Karpas-422 (cell line): ENCODE measurements around the gene HIC1. TPM values are rescaled to one million over a fixed set of nuclear protein-coding genes. Genes with fewer than 3 reads are reported as not detected.

Experiments used
- DNase-seq: peaks from one replicate; pipeline ENCODE4 v3.0.0-alpha.2; 2015
- H2AFZ ChIP-seq: fragments of 200-600 bp; sonication (generic); 2 replicates; pipeline ENCODE4 v1.6.1; 2014; ENCODE audit warnings: antibody characterized with exemption, low read length, mixed read lengths
- H3K27ac ChIP-seq: fragments of 200-600 bp; sonication (generic); 2 replicates; pipeline ENCODE4 v1.5.1; 2014; ENCODE audit warnings: mild to moderate bottlenecking, low read length, moderate library complexity
- H3K27me3 ChIP-seq: fragments of 200-600 bp; sonication (generic); 2 replicates; pipeline ENCODE4 v1.6.1; 2014; ENCODE audit warnings: low read length, mixed read lengths
- H3K36me3 ChIP-seq: fragments of 200-600 bp; sonication (generic); 2 replicates; pipeline ENCODE4 v1.6.1; 2014; ENCODE audit warnings: low read length, mixed read lengths; ENCODE audit not compliant: insufficient read depth
- H3K4me1 ChIP-seq: fragments of 200-600 bp; sonication (generic); 2 replicates; pipeline ENCODE4 v1.6.1; 2014; ENCODE audit warnings: mild to moderate bottlenecking, low read length, mixed read lengths
- H3K4me2 ChIP-seq: fragments of 200-600 bp; sonication (generic); 2 replicates; pipeline ENCODE4 v1.6.1; 2014; ENCODE audit warnings: low read length, low read depth, mild to moderate bottlenecking; ENCODE audit not compliant: poor library complexity, severe bottlenecking
- H3K4me3 ChIP-seq: fragments of 200-600 bp; sonication (generic); 2 replicates; pipeline ENCODE4 v1.5.1; 2014; ENCODE audit warnings: mild to moderate bottlenecking, antibody characterized with exemption, low read length, mixed read lengths
- H3K79me2 ChIP-seq: fragments of 200-600 bp; sonication (generic); 2 replicates; pipeline ENCODE4 v1.6.1; 2014; ENCODE audit warnings: mild to moderate bottlenecking, low read length, mixed read lengths
- H3K9ac ChIP-seq: fragments of 200-600 bp; sonication (generic); 2 replicates; pipeline ENCODE4 v1.6.0; 2014; ENCODE audit warnings: low read length
- H3K9me2 ChIP-seq: fragments of 200-600 bp; sonication (generic), shearing (Covaris generic); replicated peaks from 2 replicates; pipeline ENCODE4 v1.6.0; 2014; ENCODE audit warnings: mild to moderate bottlenecking, low read length, moderate library complexity; ENCODE audit not compliant: insufficient read depth
- H3K9me3 ChIP-seq: fragments of 300-700, 200-600 bp; sonication (generic); 2 replicates; pipeline ENCODE4 v1.6.1; 2014; ENCODE audit warnings: low read length, mixed read lengths
- H4K20me1 ChIP-seq: fragments of 200-600 bp; sonication (generic); 2 replicates; pipeline ENCODE4 v1.6.1; 2014; ENCODE audit warnings: mild to moderate bottlenecking, antibody characterized with exemption, low read length, low read depth; ENCODE audit not compliant: insufficient read depth
- total RNA-seq: library from RNA; depleted of rRNA; stranded (reverse); fragments of >200 nt; shearing (Covaris generic); gene quantifications from 2 replicates; pipeline ENCODE4 v1.2.3, GENCODE V29; 2014; ENCODE audit warnings: low replicate concordance

Gene HIC1
- total RNA-seq, 1 experiment from 2014 or later: 3.2 TPM

GRCh38 chr17:2047590-2047989 is 7.3 kb upstream of the HIC1 start:
- H4K20me1 ChIP-seq: peaks cover 5% of the 10 kb centered on the region; the same call in 1 of the 2 replicates
- no peaks in the 10 kb centered on the region for H3K27me3 ChIP-seq
- no peaks in the 10 kb centered on the region for H3K9me2 ChIP-seq
- H3K9me3 ChIP-seq: no peaks in the 10 kb centered on the region
- H3K4me2 ChIP-seq: no peak overlapping the region
- no peak overlapping the region for H3K4me3 ChIP-seq
- H3K79me2 ChIP-seq: peaks cover 5% of the 10 kb centered on the region; the same call in 1 of the 2 replicates
- H3K27ac ChIP-seq: no peak overlapping the region
- H2AFZ ChIP-seq: no peak overlapping the region
- H3K9ac ChIP-seq: no peak overlapping the region
- no peak for DNase-seq
- peaks cover 30% of the 10 kb centered on the region for H3K4me1 ChIP-seq
- peaks cover 11% of the 10 kb centered on the region for H3K36me3 ChIP-seq

- DNase-seq: no peak
- Histone ChIP-seq H2AFZ (no peak overlapping the region), H4K20me1 (peaks cover 5% of the 10 kb centered on the region; the same call in 1 of the 2 replicates), H3K27me3 (no peaks in the 10 kb centered on the region), H3K4me2 (peak overlapping the region; percentile 99), H3K79me2 (no peaks in the 10 kb centered on the region), H3K9ac (peak overlapping the region; percentile 70), H3K4me1 (peaks cover 31% of the 10 kb centered on the region), H3K9me2 (no peaks in the 10 kb centered on the region), H3K9me3 (no peaks in the 10 kb centered on the region), H3K4me3 (peak overlapping the region; percentile 87; the same call in 1 of the 2 replicates), H3K36me3 (no peaks in the 10 kb centered on the region), H3K27ac (no peak overlapping the region)
Measured at GRCh38 chr17:2048805-2049204, 6.1 kb upstream of the HIC1 start.

GRCh38 chr17:2049333-2050299 is 5.3 kb upstream of the HIC1 start:
- Histone ChIP-seq H3K4me1 (peaks cover 39% of the 10 kb centered on the region), H3K9me3 (no peaks in the 10 kb centered on the region), H3K4me3 (peak overlapping the region; percentile 87), H2AFZ (peak overlapping the region; percentile 93), H4K20me1 (peaks cover 5% of the 10 kb centered on the region; the same call in 1 of the 2 replicates), H3K36me3 (no peaks in the 10 kb centered on the region), H3K79me2 (no peaks in the 10 kb centered on the region), H3K27ac (no peak overlapping the region), H3K27me3 (no peaks in the 10 kb centered on the region), H3K9ac (peak overlapping the region; percentile 70), H3K9me2 (no peaks in the 10 kb centered on the region), H3K4me2 (peak overlapping the region; percentile 99)
- peak; percentile 96 for DNase-seq

GRCh38 chr17:2050300-2051060 is 4.4 kb upstream of the HIC1 start:
- Histone ChIP-seq H3K4me1 (peaks cover 47% of the 10 kb centered on the region), H3K27me3 (no peaks in the 10 kb centered on the region), H3K4me2 (peak overlapping the region; percentile 67), H4K20me1 (peaks cover 5% of the 10 kb centered on the region; the same call in 1 of the 2 replicates), H3K27ac (no peak overlapping the region), H3K9ac (peak overlapping the region; percentile 27; the same call in 1 of the 2 replicates), H2AFZ (no peak overlapping the region), H3K36me3 (no peaks in the 10 kb centered on the region), H3K9me2 (no peaks in the 10 kb centered on the region), H3K79me2 (no peaks in the 10 kb centered on the region), H3K9me3 (no peaks in the 10 kb centered on the region), H3K4me3 (peak overlapping the region; percentile 59; the same call in 1 of the 2 replicates)
- peak; percentile 90 for DNase-seq

GRCh38 chr17:2051061-2051932 is 3.6 kb upstream of the HIC1 start:
- Histone ChIP-seq H3K4me2 (peak overlapping the region; percentile 67), H3K36me3 (no peaks in the 10 kb centered on the region), H3K9me3 (no peaks in the 10 kb centered on the region), H4K20me1 (peaks cover 6% of the 10 kb centered on the region; the same call in 1 of the 2 replicates), H3K27ac (no peak overlapping the region), H3K9ac (peak overlapping the region; percentile 27; the same call in 1 of the 2 replicates), H3K9me2 (no peaks in the 10 kb centered on the region), H2AFZ (no peak overlapping the region), H3K4me1 (peaks cover 51% of the 10 kb centered on the region), H3K79me2 (no peaks in the 10 kb centered on the region), H3K27me3 (no peaks in the 10 kb centered on the region), H3K4me3 (peak overlapping the region; percentile 59; the same call in 1 of the 2 replicates)
- no peak for DNase-seq

GRCh38 chr17:2051933-2052559 is 2.9 kb upstream of the HIC1 start:
- no peak overlapping the region for H3K9ac ChIP-seq
- H3K79me2 ChIP-seq: no peaks in the 10 kb centered on the region
- H2AFZ ChIP-seq: no peak overlapping the region
- no peak overlapping the region for H3K4me3 ChIP-seq
- H3K9me3 ChIP-seq: no peaks in the 10 kb centered on the region
- H3K27me3 ChIP-seq: no peaks in the 10 kb centered on the region
- H3K27ac ChIP-seq: no peak overlapping the region
- no peak for DNase-seq
- no peak overlapping the region for H3K4me2 ChIP-seq
- no peaks in the 10 kb centered on the region for H3K36me3 ChIP-seq
- H3K9me2 ChIP-seq: no peaks in the 10 kb centered on the region
- H3K4me1 ChIP-seq: peaks cover 53% of the 10 kb centered on the region
- H4K20me1 ChIP-seq: peaks cover 10% of the 10 kb centered on the region; the same call in 1 of the 2 replicates
